Activated CD8-positive, alpha-beta memory T cell treated with anti-CD3 and anti-CD28 coated beads for 36 hours (primary cell): ENCODE data around the gene ERICH2. TPM values are rescaled to one million over a fixed set of nuclear protein-coding genes. Genes with fewer than 3 reads are reported as not detected.
"Not testable (repeated sequence)": the region's sequence is repeated elsewhere in the genome, so short reads cannot be mapped to it uniquely, and the experiment has no call there.

Source experiments
- CTCF ChIA-PET: fragments of 350-600 bp; sonication (Branson Sonifier 250); formaldehyde crosslinking; loops from one replicate; lab custom pipeline; 2021; ENCODE audit warnings: antibody characterized with exemption; lab: Charles Lee
- POLR2A ChIA-PET: fragments of 350-600 bp; sonication (Branson Sonifier 250); formaldehyde crosslinking; loops from one replicate; lab custom pipeline; 2021; ENCODE audit warnings: antibody characterized with exemption; lab: Charles Lee
- total RNA-seq, 2 experiments: library from RNA; stranded (reverse); gene quantifications; one replicate each; pipeline ENCODE4 v1.2.3, GENCODE V29; 2021

The ERICH2 gene
- total RNA-seq, 2 experiments from 2014 or later, result not detected

GRCh38 chr2:170751555-170751954, 18.6 kb upstream of the ERICH2 start:
- POLR2A ChIA-PET, CTCF ChIA-PET: not testable (repeated sequence)

DNA sequence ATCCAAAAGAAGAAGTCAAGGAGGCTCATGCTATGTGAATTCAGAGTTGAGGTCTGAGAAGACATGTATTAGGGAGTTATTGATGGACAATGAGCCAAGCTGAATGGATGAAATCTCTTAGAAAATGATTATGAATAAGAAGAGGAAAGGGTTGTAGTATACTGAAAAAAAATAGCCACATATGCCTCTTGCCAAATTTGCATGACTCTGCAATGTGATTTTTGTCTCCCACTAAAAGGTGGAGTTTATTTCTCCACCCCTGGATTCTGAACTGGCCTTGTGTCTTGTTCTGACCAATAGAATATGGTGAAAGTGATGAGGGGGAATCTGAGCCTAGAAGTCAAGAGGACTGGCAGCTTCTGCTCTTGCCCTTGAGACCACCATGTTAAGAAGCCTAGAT, 8.6 kb upstream of the ERICH2 start:
- POLR2A ChIA-PET, result no interaction called here
- CTCF ChIA-PET, result no interaction called here

- ChIA-PET POLR2A (interaction anchor here (0.7 kb wide), 1 partner anchor 51 kb away, joined by 14 read pairs; no protein-coding TSS in a partner anchor), CTCF (interaction anchor here (0.6 kb wide), 1 partner anchor 27 kb away, joined by 3 read pairs; no protein-coding TSS in a partner anchor)
These were observed 7.4 kb upstream of the ERICH2 start for GRCh38 chr2:170762760-170763159.

DNA sequence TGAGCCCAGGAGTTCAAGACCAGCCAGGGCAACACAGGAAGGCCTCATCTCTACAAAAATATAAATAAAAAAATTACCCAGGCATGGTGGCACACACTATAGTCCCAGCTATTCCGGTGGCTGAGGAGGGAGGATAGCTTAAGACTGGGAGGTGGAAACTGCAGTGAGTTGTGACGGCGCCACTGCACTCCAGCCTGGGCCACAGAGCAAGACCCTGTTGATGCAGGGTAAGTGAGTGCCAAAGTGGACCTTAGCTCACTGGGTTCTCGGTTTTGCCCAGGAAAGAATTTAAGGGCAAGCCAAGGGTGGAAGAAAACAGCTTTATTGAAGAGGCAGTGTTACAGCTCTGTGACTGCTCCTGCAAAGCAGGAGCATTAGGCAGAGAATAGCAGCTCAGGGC, 6.9 kb upstream of the ERICH2 start:
- POLR2A ChIA-PET, result no interaction called here
- CTCF ChIA-PET, result interaction anchor here (0.6 kb wide), 1 partner anchor 28 kb away, joined by 3 read pairs; no protein-coding TSS in a partner anchor

- CTCF ChIA-PET, result no interaction called here
- POLR2A ChIA-PET, result no interaction called here
These were observed 5.3 kb upstream of the ERICH2 start for GRCh38 chr2:170764880-170765261.

- CTCF ChIA-PET, result no interaction called here
These were observed 3.5 kb upstream of the ERICH2 start for GRCh38 chr2:170766693-170767092.

GRCh38 chr2:170770606-170771420, 635 bp downstream of the ERICH2 start:
- ChIA-PET CTCF (interaction anchor here (0.6 to 1.3 kb wide), 2 partner anchors 55 to 492 kb away, joined by 3 read pairs; no protein-coding TSS in a partner anchor), POLR2A (no interaction called here)

More at GRCh38 chr2:170766693-170767092, 3.5 kb upstream of the ERICH2 start:
- POLR2A ChIA-PET, result no interaction called here

- ChIA-PET POLR2A (no interaction called here), CTCF (no interaction called here)
These were observed 1.3 kb downstream of the ERICH2 start for GRCh38 chr2:170771421-170771937.

DNA sequence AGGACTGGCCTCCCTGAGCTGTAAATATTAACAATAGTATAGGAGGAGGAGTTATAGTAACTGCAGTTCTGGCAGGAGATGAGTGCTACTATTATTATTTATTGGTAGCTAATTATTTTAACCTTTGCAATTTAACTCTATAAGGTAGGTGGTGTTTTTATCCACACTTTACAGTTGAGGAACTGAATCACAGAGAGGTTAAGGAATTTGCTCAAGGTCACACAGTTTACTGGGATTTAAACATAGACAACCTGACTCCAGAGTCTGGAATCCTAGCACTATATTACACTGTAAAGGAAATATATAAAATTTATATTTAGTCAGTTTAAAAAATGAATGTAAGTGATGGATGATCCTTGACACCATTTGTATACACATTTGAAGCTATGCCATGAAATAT, 2.1 kb downstream of the ERICH2 start:
- POLR2A ChIA-PET, result no interaction called here
- CTCF ChIA-PET, result no interaction called here

DNA sequence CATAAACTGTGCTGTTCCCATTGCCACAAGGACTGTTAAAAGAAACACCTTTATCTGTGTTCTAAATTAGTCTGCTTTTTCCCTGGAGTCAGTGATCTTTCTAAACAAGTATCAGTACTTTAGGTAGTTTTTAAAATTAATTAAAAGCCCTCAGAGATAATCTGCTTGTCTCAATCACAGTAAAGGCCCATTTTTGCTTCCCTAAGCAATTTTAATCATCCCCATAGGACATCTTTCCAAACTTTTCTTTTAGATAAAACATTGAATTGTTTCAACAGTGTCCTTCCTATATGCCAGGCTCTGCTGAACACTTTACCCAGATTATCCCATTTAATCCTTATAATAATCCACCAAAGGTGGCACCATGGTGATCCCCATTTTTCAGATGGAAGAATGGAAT, 3.9 kb downstream of the ERICH2 start:
- ChIA-PET CTCF (no interaction called here), POLR2A (no interaction called here)

GRCh38 chr2:170778900-170779299, 8.7 kb downstream of the ERICH2 start:
- POLR2A ChIA-PET, result no interaction called here
- CTCF ChIA-PET, result interaction anchor here (1.3 kb wide), 1 partner anchor 37 kb away, joined by 3 read pairs; no protein-coding TSS in a partner anchor

GRCh38 chr2:170779304-170779703, 9.1 kb downstream of the ERICH2 start:
- ChIA-PET CTCF (no interaction called here), POLR2A (no interaction called here)

- ChIA-PET POLR2A (no interaction called here), CTCF (no interaction called here)
These were observed 12.5 kb downstream of the ERICH2 start for GRCh38 chr2:170782673-170783072.

DNA sequence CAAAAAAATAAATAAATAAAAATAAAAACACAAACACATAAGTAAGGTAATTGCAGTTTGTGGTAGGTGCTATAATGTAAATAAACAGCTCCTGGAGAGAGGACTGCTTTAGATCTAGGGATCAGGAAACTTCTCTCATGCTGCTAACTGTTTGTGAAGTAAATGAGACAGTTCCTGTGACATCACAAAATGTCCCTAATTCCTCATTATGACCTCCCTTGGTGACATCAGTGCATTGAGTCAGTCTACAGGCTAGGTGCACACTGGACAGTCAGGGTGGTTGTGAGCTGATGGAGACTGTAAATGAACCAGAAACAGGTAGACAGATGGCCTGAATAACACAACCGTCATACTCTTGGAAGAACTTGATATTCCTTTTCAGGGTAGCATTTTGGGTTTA, 13.4 kb downstream of the ERICH2 start:
- POLR2A ChIA-PET, result no interaction called here
- CTCF ChIA-PET, result no interaction called here

DNA sequence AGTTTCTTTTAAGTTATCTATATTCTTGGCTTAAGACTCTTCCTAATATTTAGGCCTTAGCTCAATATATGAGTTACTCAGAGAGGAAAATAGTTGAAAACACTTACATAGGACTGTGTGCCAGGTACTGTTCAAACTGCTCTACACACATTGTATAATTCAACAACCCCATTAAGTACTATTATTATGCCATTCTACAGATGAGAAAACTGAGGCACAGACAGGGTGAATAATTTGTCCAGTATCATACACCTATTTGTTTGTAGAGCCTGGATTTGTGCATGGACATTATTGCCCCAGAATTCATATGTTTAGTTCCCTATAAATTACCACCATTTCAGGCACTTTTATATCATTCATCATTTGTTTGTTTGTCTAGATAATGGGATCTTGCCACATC, 28.8 kb downstream of the ERICH2 start:
- POLR2A ChIA-PET, result no interaction called here
- CTCF ChIA-PET, result no interaction called here

DNA sequence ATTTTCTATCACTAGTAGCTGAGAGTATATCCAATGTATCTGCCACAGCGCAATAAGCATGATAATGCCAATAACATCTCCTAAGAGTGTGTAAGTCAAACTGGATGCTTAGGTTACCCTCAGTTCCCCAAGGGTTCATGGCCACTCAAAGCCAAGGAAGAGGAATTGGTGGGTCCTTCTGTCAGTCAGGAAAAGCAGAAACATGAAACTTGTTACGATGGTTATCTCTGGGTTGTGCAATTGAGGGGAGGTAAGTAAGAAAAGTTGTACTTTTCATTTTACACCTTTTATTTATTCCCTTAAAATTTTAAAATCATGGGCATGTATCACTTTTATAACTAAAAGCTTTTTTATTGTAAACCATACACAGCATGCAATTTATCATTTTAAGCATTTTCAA, 36.4 kb downstream of the ERICH2 start:
- ChIA-PET POLR2A (no interaction called here), CTCF (no interaction called here)

DNA sequence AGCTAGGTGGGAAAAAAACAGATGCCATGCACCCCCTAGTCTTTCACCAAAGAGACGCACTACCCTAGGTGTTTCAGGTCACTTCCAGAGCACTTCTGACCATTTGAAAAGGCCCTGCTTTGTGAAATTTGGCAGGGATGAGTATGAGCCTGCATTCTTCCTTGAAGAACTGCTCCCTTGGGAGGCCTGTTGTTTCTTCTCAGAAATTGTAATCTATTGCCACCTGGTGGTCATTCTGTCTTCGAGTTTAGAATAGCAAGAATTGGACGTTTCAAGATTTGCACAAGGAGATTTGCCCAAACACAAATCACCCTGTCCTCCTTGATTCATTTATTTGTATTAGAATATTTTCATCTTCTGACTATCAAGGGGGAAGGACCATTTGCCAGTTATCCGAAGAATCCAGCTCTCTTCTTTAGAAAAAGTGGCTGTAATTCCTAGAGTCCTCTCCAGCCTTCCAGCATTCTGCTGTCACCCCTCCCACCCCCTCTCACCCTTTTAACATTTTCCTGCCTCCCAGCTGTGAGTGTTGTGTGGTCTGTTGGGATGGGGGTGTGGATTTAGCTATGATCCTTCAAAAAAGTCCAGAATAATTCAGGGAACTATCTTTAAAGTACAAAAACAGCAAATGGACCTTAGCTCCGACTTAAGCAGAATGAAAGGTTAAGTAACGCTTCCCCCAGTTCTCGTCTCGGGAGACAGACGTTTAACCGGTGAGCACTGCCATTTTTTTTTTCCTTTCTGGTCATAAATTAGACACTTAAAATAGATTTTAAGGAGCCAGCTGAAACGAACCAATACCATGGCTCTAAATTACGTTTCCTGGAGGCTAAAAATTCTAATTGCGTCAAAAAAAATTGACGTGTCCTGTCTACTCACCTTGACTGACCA, 42.8 kb downstream of the ERICH2 start:
- ChIA-PET CTCF (interaction anchor here (0.5 to 3.1 kb wide), 8 partner anchors 9 to 523 kb away, joined by 3 to 12 read pairs (median 4); no protein-coding TSS in a partner anchor), POLR2A (no interaction called here)

DNA sequence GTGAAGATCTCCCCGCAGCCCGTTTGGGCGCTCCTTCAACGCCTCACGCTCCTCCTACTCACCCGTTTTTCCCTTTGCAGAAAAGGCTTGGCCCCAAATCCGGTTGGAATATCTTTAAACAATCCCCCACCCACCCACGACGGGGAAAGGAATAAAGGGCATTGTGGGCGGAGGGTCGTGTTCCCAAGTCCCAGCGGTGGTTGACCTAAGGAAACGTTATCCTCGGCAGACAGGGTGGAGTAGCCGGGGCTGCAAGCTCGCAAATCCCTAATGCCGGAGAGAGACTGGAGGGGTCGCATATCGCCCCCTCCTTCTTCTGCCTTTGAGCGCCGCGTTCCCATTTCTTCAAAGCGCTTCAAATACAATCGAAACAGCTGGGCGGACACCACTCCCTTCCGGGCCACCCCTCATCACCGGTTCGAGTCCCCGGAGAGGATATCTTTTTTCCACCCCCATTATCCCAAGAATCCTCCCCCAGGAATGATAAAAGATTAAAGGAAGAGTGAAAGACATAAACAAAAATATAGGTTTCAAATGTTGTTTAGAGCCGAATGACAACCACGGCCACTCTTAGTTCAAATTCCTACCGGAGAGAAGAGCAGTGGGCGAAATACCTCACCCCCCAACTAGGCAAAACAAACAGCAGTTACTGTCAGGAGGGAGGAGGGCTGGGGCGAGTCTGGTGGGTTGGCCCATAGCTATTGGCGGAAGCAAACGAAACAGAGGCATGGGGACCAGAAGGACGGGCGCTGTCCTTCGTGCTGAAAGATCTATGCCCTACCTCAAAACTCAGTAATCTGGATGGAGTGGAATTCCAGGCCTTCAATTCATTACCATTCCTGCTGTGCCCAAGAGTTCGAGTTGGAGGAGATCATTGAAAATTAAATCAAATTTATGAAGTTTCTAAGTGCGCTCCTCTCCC, 43.7 kb downstream of the ERICH2 start:
- CTCF ChIA-PET, result interaction anchor here (0.5 to 3.1 kb wide), 7 partner anchors 8 to 523 kb away, joined by 3 to 12 read pairs (median 5); no protein-coding TSS in a partner anchor
- POLR2A ChIA-PET, result interaction anchor here (0.6 kb wide), 1 partner anchor 51 kb away, joined by 14 read pairs; no protein-coding TSS in a partner anchor
